ENCODE data around the gene OR6C74.

OR6C74 gene

DNA sequence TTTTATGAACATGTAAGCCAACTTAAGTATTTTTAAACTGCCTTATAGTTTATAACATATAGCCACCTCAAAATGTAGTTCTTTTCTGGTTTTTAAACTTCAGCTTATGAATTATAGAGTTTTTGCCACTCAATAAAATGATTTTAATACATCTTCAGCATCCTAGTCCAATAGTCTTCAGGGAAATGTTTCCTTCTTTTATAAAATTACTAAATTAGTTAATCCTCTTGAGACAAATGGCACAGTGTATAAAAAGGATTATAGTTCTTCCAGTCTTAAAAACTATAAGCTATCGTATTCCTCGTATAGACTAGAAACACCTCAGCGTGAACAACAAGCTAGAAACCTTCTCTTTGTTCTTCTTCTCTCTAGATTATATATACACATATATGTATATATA lies at the start of gene OR6C74:
OR6C74 (plus strand) TSS at position 301 of the 400 bp plus-strand sequence. CDS start 2,679 bp downstream, outside the sequence.
- Histone ChIP-seq H3K4me2 (ENCODE audit: low read depth, low read length) (no peak within 1 kb of the TSS), H3K9ac (ENCODE audit: low read length) (no peak within 1 kb of the TSS), H3K79me2 (ENCODE audit: low read length) (no peaks in the 10 kb centered on the region), H3K36me3 (replicated peaks; ENCODE audit: insufficient read depth, low read length) (no peaks in the 10 kb centered on the region), H3F3A (ENCODE audit: insufficient read depth, low read length) (no peaks in the 10 kb centered on the region), H3K9me3 (replicated peaks; ENCODE audit: insufficient read depth, low read length) (no peaks in the 10 kb centered on the region), H2AFZ (ENCODE audit: low read length) (no peak within 1 kb of the TSS), H4K20me1 (ENCODE audit: insufficient read depth, low read length) (no peaks in the 10 kb centered on the region), H3K4me3 (ENCODE audit: low read length) (no peak within 1 kb of the TSS), H3K27ac (ENCODE audit: low read length) (no peak within 1 kb of the TSS), H3K9me2 (replicated peaks; ENCODE audit: insufficient read depth, low read length) (no peaks in the 10 kb centered on the region), H3K27me3 (replicated peaks; ENCODE audit: insufficient read depth, low read length) (no peaks in the 10 kb centered on the region), H3K4me1 (ENCODE audit: low read length) (no peaks in the 10 kb centered on the region)
- DNase-seq, result no peak
- TF ChIP-seq, protein P1, sequence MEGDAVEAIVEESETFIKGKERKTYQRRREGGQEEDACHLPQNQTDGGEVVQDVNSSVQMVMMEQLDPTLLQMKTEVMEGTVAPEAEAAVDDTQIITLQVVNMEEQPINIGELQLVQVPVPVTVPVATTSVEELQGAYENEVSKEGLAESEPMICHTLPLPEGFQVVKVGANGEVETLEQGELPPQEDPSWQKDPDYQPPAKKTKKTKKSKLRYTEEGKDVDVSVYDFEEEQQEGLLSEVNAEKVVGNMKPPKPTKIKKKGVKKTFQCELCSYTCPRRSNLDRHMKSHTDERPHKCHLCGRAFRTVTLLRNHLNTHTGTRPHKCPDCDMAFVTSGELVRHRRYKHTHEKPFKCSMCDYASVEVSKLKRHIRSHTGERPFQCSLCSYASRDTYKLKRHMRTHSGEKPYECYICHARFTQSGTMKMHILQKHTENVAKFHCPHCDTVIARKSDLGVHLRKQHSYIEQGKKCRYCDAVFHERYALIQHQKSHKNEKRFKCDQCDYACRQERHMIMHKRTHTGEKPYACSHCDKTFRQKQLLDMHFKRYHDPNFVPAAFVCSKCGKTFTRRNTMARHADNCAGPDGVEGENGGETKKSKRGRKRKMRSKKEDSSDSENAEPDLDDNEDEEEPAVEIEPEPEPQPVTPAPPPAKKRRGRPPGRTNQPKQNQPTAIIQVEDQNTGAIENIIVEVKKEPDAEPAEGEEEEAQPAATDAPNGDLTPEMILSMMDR (IDR thresholded peaks at IDR 0.05; ENCODE audit: low read length), result no peak
- no peak for TF ChIP-seq EZH2phosphoT487 (IDR thresholded peaks at IDR 0.05; ENCODE audit: low read length)
- TF ChIP-seq EZH2 (optimal IDR thresholded peaks at IDR 0.05; ENCODE audit: low read depth, low read length), result no peak

DNA sequence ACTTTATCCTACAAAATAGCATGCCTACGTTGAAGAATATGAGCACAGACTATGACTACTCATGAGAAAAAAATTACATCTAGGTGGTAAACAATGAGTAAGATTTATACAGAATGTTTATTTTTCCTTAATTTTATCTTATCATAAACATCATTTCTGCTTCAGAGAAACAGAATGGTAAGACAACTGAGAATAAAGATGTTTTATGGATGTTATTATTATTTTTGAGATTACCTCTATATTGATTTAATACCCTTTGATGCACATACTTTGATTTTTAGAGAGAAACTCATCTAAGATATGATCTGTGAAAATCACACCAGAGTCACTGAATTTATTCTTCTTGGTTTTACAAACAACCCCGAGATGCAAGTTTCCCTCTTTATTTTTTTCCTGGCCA lies 23.7 kb upstream of the OR6C74 start, which contains the start of gene OR10A7:
OR10A7 (plus strand) TSS at position 301 of the 400 bp plus-strand sequence; CDS start at position 301, 0 bp downstream.
- H3K9me2 ChIP-seq (replicated peaks; ENCODE audit: insufficient read depth, low read length), result no peaks in the 10 kb centered on the region
- H3K4me2 ChIP-seq (ENCODE audit: low read depth, low read length), result no peak within 1 kb of the TSS
- TF ChIP-seq, protein P1 (IDR thresholded peaks at IDR 0.05; ENCODE audit: low read length), result no peak
- TF ChIP-seq EZH2phosphoT487 (IDR thresholded peaks at IDR 0.05; ENCODE audit: low read length) (no peak), EZH2 (optimal IDR thresholded peaks at IDR 0.05; ENCODE audit: low read depth, low read length) (no peak)
- no peak for DNase-seq
- no peak within 1 kb of the TSS for H3K9ac ChIP-seq (ENCODE audit: low read length)
- H3K36me3 ChIP-seq (replicated peaks; ENCODE audit: insufficient read depth, low read length), result no peaks in the 10 kb centered on the region
- H3F3A ChIP-seq (ENCODE audit: insufficient read depth, low read length), result no peaks in the 10 kb centered on the region
- H3K27ac ChIP-seq (ENCODE audit: low read length), result no peak within 1 kb of the TSS
- H2AFZ ChIP-seq (ENCODE audit: low read length), result no peak within 1 kb of the TSS
- H3K4me1 ChIP-seq (ENCODE audit: low read length), result no peaks in the 10 kb centered on the region
- no peaks in the 10 kb centered on the region for H3K9me3 ChIP-seq (replicated peaks; ENCODE audit: insufficient read depth, low read length)
- H3K79me2 ChIP-seq (ENCODE audit: low read length), result no peaks in the 10 kb centered on the region
- no peaks in the 10 kb centered on the region for H4K20me1 ChIP-seq (ENCODE audit: insufficient read depth, low read length)
- no peak within 1 kb of the TSS for H3K4me3 ChIP-seq (ENCODE audit: low read length)
- H3K27me3 ChIP-seq (replicated peaks; ENCODE audit: insufficient read depth, low read length), result no peaks in the 10 kb centered on the region

DNA sequence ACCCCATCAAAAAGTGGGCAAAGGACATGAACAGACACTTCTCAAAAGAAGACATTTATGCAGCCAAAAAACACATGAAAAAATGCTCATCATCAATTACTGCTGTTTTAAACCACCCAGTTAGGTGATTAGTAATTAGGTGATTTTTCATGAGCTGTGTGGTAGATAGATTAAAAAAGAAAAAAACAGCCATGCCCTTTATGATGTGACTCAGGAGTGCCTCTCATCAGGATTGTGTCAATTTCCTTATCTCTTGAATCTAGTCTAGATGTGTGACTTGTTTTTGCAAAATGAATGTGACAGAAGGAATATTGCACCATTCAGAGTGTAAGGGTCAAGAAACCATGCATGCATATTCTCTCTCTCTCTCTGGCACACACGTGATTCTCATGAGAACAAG lies 17.9 kb upstream of the OR6C74 start:
- Histone ChIP-seq H3K4me1 (ENCODE audit: low read length) (no peaks in the 10 kb centered on the region), H4K20me1 (ENCODE audit: insufficient read depth, low read length) (no peaks in the 10 kb centered on the region), H2AFZ (ENCODE audit: low read length) (no peak overlapping the region), H3F3A (ENCODE audit: insufficient read depth, low read length) (no peaks in the 10 kb centered on the region), H3K27ac (ENCODE audit: low read length) (no peak overlapping the region), H3K9ac (ENCODE audit: low read length) (no peak overlapping the region), H3K9me3 (replicated peaks; ENCODE audit: insufficient read depth, low read length) (no peaks in the 10 kb centered on the region), H3K4me2 (ENCODE audit: low read depth, low read length) (no peak overlapping the region), H3K79me2 (ENCODE audit: low read length) (no peaks in the 10 kb centered on the region), H3K27me3 (replicated peaks; ENCODE audit: insufficient read depth, low read length) (no peaks in the 10 kb centered on the region), H3K4me3 (ENCODE audit: low read length) (no peak overlapping the region), H3K36me3 (replicated peaks; ENCODE audit: insufficient read depth, low read length) (no peaks in the 10 kb centered on the region), H3K9me2 (replicated peaks; ENCODE audit: insufficient read depth, low read length) (no peaks in the 10 kb centered on the region)
- TF ChIP-seq EZH2 (optimal IDR thresholded peaks at IDR 0.05; ENCODE audit: low read depth, low read length), result no peak
- TF ChIP-seq, protein P1 (IDR thresholded peaks at IDR 0.05; ENCODE audit: low read length), result no peak
- TF ChIP-seq EZH2phosphoT487 (IDR thresholded peaks at IDR 0.05; ENCODE audit: low read length), result no peak
- no peak for DNase-seq

Measured in MM.1S (cell line).